SH-SY5Y (cell line): Measurements from ENCODE around the gene ZIK1.

Source experiments
- GATA2 ChIP-seq: IDR thresholded peaks from 2 replicates; pipeline ENCODE4 v1.6.1; 2011; ENCODE audit warnings: mild to moderate bottlenecking, low read depth, low read length
- GATA3 ChIP-seq: IDR thresholded peaks from 2 replicates; pipeline ENCODE4 v1.6.1; 2011; ENCODE audit warnings: low read depth, mild to moderate bottlenecking, low read length, moderate library complexity

DNA sequence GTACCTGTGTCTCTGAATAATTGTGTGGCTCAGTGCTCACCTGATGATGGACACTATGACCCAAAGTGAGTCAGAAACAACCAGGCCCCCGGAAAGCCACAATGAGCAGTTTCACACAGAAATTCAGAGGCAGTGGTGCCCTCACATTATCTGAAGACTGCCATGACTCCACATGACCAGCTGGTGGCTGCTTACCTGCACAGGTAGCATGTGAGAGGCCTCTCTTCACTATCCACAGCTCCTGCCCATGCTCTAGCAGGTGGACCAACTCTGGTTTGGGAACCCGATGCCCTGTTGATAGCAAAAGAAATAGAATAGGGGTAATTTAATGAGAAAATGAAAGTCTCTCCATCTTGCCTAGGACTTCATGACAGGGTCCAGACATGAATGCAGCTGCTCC is 31.5 kb upstream of the ZIK1 start:
- TF ChIP-seq GATA2 (no peak), GATA3 (no peak)
